Activated CD8-positive, alpha-beta memory T cell treated with anti-CD3 and anti-CD28 coated beads, Interleukin-2, amount 50 U/mL, for 24 hours (primary cell): ENCODE results near the gene NCOA5.
"Not testable (repeated sequence)": the region's sequence is repeated elsewhere in the genome, so short reads cannot be mapped to it uniquely, and the experiment has no call there.

Source experiments
- DNase-seq: peaks from one replicate; pipeline ENCODE4 v3.0.0-alpha.2; 2020; ENCODE audit errors: extremely low read depth

NCOA5 gene

DNA sequence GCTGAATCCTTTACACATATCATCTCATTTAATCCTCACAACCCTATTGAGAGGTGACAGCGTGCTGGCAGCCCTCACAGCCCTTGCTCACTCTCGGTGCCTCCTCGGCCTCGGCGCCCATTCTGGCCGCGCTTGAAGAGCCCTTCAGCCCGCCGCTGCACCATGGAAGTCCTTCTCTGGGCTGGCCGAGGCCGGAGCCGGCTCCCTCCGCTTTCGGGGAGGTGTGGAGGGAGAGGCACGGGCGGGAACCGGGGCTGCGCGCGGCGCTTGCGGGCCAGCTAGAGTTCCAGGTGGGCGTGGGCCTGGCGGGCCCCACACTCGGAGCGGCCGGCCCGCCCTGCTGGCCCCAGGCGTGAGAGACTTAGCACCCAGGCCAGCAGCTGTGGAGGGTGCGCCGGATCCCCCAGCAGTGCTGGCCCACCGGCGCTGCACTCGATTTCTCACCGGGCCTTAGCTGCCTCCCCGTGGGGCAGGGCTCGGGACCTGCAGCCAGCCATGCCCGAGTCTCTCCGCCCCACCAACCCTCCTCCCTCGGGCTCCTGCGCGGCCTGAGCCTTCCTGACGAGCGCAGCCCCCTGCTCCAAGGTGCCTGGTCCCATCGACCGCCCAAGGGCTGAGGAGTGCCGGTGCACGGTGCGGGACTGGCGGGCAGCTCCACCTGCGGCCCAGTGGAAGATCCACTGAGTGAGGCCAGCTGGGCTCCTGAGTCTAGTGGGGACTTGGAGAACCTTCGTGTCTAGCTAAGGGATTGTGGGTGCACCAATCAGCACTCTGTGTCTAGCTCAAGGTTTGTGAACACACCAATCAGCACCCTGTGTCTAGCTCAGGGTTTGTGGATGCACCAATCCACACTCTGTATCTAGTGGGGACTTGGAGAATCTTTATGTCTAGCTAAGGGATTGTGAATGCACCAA, 2.1 kb upstream of the NCOA5 start:
- not testable (repeated sequence) for DNase-seq

DNA sequence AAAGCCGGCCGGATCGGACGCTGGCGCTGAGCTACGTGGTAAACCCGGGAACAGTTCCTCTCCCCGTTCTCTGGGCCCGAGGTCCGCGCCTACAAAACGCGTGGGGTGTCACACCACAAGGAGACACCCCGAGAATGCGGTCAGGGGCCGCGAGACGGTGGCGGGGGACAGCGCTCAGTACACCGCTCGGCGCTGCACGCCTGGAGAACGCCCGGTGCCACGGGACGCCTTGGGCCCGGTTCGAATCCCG, 670 bp downstream of the NCOA5 start:
- peak; percentile 23 for DNase-seq

DNA sequence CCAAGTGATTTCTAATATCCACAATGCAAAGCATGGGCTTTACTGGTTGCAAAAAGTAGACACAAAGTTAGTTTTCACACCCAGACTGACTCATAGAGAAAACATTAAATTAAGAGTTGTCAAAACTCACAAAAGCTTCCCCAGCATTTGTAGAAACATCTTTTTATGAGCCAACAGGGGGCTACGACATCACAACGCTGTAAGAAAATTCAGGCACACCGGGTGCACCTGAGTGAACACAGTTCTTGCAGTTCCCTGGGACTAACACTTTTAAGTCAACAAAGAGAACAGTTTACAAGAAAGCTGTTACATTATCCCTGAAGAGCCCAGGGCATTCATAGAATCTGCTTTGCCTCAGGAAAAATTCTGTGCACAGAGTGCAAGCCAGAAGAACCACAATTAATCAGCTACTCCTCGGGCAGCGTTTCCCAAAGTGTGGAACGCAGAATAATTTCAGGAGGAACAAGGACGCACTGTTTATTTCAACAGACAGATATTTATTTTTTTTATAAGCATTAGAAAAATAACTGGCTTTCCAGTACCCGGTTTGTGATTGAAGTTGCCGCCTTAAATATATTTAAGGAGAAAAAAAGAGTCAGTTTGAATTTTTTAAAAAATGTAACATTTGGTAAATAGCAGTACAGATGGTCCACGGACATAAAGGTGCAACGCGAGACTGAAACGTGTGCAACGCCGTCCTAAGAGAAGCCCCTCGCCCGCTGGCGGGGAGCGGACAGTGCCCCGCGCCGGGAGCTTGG, 1.2 kb downstream of the NCOA5 start:
- no peak for DNase-seq

DNA sequence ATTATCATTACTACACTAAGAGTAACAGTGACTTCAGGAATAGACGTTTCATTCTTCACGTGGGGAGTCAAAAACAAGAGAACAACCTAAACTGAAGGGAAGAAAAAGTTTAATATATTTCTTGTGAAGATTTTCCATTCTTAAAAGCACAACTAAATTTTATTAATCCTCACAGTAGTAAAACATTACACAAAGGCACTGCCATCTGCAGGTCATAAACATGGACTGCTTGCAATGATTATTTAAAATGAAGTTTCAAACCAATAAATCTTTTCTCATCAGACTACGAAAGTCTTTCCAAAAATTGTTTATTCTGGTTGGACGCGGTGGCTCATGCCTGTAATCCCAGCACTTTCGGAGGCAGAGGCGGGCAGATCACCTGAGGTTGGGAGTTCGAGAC, 2.6 kb downstream of the NCOA5 start:
- DNase-seq = no peak

DNA sequence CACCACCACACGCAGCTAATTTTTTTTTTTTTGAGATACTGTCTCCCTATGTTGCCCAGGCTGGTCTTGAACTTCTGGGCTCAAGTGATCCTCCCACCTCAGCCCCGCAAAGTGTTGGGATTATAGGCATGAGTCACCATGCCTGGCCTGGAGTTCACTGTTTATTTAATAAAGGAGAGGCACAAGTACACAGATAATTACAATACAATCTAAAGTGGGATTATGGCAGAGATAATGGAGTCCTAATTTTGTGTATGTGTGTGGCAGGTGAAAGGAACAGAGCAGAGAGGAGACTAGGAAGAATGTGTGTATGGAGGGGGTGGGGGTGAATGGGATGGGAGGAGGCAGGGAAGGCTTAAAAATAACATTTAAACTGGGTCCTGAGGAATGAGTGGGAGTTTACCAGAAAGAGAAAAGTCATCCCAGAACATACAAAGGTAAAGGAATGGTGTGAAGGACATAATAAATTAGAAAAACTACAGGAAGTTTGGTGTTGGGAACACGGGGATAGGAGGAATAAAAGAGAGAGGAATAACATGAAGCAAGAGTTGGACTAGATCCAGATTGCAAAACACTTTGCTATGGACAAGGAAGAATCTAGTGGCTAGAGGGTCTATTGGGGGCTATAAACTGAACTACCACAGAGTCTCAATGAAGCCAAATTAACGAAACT, 4.4 kb downstream of the NCOA5 start:
- DNase-seq = no peak

DNA sequence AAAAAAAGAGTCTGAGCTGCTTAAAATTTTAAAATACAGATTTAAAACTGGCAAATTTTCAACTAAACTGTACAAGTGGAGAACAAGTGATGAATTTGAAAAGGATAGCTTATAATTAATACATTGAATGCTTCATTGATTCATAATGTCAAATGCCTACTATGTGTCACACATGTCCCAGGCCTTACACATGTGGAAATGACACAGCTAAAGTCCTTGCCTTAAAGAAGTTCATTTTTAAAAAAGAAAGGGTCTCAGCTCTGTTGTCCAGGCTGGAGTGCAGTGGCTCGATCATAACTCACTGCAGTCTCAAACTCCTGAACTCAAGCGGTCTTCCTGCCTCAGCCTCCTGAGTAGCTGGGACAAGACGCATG, 5.0 kb downstream of the NCOA5 start:
- DNase-seq = no peak

DNA sequence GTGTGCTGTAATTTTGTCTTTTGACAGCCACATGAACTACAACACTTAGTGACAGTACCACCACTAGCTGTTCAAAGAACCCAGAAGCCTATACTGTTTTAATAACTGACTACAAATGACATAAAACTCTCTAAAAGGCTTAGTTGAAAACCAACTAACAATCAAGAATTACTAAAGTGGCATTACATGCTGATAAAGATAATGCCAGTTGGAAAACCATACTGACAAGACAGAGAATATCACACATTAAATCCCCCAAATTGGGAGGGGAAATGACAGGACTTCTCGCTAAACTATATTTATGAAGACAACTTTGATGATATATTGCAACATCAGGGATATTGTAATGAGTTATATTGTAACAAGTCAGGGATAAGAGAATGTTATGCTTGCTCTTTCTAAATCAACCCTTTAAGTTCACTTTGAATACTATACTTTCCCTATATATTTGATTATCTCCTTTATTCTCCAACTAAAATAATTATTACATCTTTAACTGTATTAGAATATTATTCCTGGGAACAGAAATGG, 6.2 kb downstream of the NCOA5 start:
- DNase-seq = no peak

DNA sequence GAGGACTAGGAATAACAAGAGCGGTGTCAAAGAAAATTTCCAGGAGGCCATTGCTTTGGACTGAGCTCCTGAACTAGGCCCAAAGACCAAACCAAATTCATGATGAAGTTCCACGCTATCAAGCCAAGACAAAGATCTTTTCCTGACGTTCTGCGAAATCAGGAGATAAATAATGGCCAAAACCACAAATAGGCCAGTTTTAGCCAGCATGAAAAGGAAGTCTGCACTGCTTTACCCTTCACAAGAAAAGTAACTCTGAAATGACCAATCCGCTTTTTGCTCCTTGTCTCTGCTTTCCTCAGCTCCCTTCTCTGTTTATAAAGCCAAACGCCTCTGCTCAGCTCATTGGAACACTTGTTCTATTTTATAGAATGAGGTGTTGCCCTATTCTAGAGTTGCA, 6.7 kb downstream of the NCOA5 start:
- DNase-seq = no peak

DNA sequence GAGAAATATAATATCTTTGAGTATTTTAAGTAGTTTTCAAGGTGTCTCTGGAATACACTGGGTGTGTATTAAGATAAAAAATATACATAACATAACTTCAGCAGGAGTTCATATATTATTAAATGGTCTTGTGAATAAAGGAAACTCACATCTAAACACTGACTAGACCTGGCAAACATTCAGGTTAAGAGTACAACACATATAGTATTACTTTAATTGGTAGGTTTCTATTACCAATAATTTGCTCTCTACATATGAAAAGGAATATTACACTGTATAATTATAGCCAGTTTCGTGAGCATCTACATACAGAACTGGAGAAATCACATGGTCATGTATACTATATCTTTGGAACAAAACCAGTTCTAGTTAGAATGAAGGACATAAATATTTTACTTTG, 8.7 kb downstream of the NCOA5 start:
- DNase-seq = no peak

DNA sequence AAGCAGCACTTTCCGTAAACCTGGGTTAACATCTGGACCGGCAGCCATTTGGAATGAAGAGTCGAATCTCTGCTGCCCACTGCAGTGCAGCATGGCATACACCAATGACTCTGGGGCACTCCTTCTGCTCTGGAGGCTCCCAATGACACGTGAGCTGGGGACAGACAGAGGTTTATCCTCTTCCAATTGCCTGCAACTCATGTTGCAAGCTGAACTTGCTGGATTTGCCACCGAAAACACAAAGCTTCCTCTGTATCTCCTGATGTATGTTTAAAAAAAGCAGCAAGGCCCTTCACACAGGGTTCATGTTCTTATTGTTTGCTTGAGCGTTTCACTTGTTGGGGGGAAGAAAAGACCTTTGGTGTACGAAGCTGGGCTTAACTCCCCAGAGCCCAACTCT, 10.8 kb downstream of the NCOA5 start:
- no peak for DNase-seq

DNA sequence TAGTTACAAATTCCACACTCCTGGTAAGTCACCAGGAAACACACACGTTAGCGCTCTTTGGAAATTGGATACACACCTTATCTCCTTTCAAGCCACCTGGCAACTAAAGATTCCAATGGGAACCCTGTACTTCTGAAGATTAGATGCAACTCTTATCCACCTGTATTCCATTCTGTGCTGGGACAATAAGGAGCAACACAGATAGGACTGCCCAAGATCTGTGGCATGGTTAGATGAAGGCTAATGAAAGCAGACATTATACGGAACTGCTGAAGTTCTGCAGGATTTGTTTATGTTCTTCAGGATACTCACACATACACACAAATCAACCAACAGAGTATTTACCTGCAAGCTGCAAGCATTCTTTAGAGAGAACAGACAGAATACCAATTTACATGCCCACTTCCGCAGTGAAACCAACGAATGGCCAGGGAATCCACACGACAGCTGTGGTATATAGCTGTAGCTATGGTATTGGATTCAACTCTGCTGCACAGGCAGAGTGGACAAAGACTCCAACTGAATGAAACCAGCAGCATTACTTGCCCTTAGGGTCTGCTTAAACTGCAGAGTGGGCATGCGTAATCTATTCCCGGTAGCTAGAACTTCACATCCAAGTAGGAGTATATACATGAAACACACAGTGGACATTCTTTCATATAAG, 12.0 kb downstream of the NCOA5 start:
- DNase-seq = no peak

DNA sequence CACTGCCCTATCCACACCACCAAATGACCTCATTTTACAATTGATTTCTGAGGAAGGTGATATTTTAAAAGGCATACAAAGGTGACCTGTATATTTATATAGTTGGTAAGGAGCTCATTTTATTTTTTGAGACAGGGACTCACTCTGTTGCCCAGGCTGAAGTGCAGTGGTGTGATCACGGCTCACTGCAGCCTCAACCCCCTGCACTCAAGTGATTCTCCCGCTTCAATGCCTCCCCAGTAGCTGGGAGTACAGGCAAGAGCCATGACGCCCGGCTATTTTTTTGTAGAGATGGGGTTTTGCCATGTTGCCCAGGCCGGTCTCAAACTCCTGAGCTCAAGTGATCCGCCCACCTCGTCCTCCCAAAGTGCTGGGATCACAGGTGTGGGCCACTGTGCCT, 13.0 kb downstream of the NCOA5 start:
- no peak for DNase-seq

DNA sequence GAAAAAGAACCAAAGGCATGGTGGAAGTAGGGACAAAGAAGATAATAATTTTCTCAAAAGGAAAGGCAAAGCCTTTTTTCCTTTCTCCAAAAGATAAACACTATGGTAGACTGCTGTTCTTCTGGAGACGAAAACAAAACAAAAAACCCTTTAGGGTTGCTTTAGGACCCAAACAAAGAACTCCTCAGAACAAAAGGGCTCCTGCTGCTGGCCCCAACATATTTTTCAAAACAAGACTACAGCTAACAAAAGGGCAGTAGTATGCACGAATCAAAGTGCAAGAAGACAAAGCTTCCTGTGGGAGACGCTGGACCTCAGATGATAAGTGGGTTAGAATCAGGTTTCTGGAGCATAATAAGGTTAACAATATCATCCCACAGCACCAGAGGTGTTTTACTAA, 15.8 kb downstream of the NCOA5 start:
- DNase-seq = no peak

DNA sequence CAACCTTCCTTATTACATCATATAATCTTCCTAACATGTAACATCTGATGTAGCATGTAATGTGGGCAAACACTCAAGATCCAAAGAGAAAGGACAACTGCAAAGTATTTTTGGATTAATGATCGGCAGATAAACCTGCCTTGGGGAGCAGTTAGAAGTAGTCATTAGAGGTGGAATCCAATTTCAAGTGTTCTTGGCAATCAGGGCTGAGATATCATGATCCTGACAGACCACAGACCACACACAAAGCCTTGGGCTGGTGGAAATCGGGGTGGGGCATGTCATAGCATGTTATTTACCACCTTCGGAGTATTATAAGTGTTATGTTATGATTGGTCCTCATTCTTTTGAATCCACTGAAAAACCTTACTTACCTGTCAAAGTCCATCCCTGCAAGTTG, 16.3 kb downstream of the NCOA5 start:
- no peak for DNase-seq

DNA sequence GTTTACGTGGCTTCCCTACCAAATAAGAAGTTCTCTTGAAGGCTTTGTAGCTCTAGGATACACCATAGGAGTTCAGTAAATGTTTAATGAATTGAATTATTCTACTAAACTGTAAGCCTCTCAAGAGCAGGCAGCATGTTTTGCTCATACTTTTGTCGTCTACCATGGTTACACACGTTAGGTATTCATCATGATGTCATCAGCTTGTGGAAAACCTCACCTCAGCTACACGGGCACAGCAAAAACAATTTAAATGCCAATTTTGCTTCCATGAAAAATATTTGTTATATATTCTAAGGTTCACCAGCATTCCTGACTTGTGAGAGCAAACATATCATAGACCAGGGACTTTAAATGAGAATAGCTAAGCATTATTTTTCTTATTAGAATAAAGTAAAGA, 16.7 kb downstream of the NCOA5 start:
- DNase-seq = no peak

DNA sequence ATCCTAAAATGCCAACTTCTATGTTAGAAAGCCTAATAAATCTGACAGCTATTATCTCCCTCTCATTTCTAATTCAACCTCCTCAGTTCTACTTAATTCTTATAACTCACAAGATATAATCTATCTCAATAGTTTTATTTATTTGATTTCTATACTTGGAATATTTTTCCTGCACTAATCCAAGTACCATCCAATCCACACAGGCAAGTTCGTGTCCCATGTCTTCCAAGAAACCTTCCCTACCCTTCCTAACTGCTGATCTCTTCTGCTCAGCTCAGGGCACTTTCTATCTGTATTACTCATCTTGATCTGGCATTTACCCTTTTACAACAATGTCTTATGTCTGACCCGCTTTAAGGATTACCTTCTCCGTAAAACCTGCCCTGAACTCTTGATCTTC, 18.2 kb downstream of the NCOA5 start:
- no peak for DNase-seq

DNA sequence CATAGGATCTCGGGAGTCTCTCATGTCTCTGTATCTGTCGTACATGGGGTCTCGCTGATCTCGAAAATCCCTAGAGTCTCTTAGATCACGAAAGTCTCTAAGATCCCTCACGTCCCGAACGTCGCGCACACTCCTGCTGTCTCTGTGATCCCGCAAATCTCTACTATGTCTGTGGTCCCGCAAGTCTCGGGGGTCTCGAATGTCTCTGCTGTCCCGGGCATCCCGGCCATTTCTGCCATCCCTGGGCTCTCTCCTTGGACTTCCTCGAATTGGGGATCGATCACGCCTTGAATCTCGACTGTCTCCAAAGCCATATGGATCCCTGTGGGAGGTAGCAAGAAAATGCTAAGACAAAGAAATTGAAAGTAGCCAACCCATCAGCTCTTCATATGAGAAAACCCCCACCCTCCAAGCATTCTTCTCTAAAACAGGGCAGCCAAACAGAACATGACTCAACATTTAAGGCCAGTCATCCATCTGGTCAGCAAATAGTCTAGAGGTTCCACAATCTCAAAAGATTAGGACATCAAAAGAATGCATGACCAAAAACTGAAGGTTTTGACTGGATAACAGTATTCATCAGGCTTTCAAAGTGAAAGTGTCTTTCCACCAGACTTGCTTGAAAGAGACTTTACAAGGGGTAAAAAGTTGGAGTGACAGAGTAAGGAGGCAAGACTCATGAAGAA, 19.4 kb downstream of the NCOA5 start:
- DNase-seq = no peak

DNA sequence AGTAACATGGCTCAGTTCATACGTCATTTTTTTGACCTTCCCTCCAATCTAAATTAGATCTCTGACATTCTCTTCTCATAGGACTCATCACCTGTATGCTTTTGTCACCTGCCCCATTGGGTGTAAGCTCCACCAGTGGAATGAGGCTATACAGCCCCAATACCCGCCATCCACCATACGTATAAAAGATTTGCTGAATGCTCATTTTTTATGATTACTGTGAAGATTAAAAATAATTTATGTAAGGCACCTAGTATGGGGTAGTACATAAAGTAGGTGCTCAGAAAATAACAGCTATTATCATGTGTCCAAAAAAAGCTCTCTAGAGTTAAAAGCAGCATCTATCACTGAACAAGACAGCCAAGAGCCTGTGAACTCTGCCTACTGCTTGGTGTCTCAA, 24.1 kb downstream of the NCOA5 start:
- no peak for DNase-seq

DNA sequence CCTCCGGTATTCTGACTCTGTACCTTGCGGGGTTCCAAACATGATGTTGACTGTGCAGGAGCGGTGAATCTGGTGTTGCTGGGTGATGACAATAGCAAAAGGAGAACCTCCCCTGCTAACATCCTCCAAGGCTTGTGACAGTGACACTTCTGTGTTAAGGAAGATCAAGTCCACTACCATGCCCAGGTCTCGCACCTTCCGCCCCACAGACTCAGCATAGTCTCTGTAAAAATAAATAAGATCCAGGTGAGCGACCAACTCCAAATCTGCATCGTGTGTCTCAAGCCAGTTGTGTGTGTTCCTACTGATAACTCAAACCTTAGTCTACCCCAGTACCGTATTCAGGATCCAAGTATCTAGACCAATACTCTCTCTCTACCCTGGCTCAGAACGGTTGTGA, 24.8 kb downstream of the NCOA5 start:
- no peak for DNase-seq

DNA sequence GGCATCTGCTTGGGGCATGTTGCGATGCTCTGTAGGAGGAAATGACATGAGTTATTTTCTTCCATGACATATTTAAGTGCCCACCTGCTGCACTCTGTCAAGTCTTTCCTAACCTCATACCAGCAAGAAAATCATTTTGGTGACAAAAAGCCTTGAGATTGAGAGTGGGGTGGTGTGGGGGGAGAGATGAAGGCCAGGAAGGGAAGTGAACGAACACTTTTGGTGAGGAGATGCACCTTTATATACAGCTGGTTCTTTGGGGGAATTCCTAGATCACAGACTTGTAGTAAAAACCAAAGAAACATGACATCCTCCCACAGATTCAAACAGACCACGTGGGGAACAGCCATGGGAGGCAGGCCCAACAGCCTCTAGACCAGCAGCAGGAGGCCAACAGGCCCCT, 26.1 kb downstream of the NCOA5 start:
- no peak for DNase-seq

DNA sequence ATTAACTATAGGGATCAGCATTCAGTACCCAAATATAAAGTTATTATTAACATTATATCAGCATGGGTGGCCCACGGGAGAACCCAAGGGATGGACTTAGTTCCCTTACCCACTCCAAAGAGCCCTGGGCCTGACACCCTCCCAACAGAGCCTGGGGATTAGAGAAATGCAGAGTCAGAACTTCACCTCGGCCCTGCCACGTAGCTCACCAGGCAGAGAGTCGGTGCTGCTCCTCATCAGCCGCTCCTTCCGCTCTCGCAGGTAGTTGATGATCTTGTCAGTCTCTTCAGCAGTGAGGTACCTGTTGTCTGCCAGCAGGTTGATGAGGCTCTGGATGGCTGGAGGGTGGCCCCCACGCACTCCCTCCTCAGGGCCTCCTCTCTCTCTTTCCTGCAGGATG, 26.6 kb downstream of the NCOA5 start:
- no peak for DNase-seq

DNA sequence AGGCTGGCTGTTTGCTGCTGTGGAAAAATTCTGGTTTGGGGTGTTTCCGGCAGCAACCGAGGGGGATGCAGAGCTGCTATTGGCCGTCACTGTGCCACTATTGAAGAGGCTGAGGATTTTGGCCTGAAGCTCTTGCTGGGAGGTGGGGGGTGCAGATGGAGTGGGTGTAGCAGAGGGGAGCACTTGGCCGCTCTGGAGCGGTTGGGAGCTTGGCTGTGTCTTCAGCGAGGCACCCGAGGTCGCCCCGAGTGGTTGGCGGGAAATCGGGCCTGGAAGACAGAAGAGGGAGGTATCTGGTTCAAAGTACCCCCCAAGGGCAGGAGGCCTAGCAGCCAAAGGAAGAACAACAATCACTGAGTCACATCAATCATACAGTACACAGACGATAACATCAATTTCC, 27.1 kb downstream of the NCOA5 start:
- DNase-seq = no peak
